SK-N-MC (cell line): ENCODE measurements around the gene PPP6C.
"Not testable (repeated sequence)": the region's sequence is repeated elsewhere in the genome, so short reads cannot be mapped to it uniquely, and the experiment has no call there.

Experiments used
- DNase-seq: peaks from one replicate; pipeline ENCODE4 v3.0.0-alpha.2; 2011; ENCODE audit warnings: low read depth, low spot score
- H3K27ac ChIP-seq: fragments of 200-600 bp; sonication (generic); 2 replicates; pipeline ENCODE4 v1.5.1; 2016; ENCODE audit warnings: mixed run types
- H3K36me3 ChIP-seq: fragments of 200-600 bp; sonication (generic); 2 replicates; pipeline ENCODE4 v1.6.1; 2017; ENCODE audit warnings: antibody characterized with exemption, low read length, mixed read lengths; ENCODE audit not compliant: insufficient read depth
- H3K4me3 ChIP-seq: fragments of 200-600 bp; sonication (generic); 2 replicates; pipeline ENCODE4 v1.5.1; 2016
- H3K9ac ChIP-seq: fragments of 200-600 bp; sonication (generic); 2 replicates; pipeline ENCODE4 v1.8.0; 2017; ENCODE audit warnings: mixed run types, mixed read lengths; ENCODE audit not compliant: insufficient read length
- H3K9me3 ChIP-seq: fragments of 200-600 bp; sonication (generic); 2 replicates; pipeline ENCODE4 v1.6.1; 2017; ENCODE audit warnings: low read depth, mild to moderate bottlenecking, antibody characterized with exemption, low read length, moderate library complexity, mixed read lengths
- EZH2 ChIP-seq: fragments of 200-600 bp; sonication (generic); IDR thresholded peaks from one replicate; pipeline ENCODE4 v1.6.1; 2017; ENCODE audit warnings: antibody characterized with exemption
- FOXP2 ChIP-seq: optimal IDR thresholded peaks from 2 replicates; pipeline ENCODE3; 2011; ENCODE audit warnings: mild to moderate bottlenecking, moderate library complexity; ENCODE audit not compliant: insufficient read depth; ENCODE audit errors: extremely low read length, control extremely low read depth
- POLR2AphosphoS5 ChIP-seq: IDR thresholded peaks from 2 replicates; pipeline ENCODE4 v1.6.1; 2012; ENCODE audit warnings: mild to moderate bottlenecking, low read depth, low read length, borderline replicate concordance

Gene PPP6C

DNA sequence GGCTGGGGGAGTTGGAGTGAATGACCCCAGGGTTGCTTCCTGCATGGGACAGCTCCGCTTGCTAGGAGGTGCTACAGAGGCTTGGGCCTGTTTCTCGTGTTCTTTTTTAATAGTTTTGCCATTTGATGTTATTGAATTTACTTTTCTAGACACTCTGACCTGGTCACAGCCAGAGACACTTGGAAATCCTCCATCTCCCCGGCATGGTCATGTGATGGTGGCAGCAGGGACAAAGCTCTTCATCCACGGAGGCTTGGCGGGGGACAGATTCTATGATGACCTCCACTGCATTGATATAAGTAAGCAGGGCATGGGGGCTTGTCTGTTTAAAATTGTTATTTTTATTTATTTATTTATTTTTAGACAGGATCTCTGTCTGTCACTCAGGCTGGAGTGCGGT is 38.2 kb upstream of the PPP6C start:
- Histone ChIP-seq H3K4me3 (no peak overlapping the region), H3K9ac (no peak overlapping the region), H3K9me3 (no peaks in the 10 kb centered on the region), H3K36me3 (peaks cover 4% of the 10 kb centered on the region; the same call in 1 of the 2 replicates), H3K27ac (no peak overlapping the region)
- TF ChIP-seq EZH2 (no peak), FOXP2 (no peak), POLR2AphosphoS5 (no peak)
- no peak for DNase-seq

DNA sequence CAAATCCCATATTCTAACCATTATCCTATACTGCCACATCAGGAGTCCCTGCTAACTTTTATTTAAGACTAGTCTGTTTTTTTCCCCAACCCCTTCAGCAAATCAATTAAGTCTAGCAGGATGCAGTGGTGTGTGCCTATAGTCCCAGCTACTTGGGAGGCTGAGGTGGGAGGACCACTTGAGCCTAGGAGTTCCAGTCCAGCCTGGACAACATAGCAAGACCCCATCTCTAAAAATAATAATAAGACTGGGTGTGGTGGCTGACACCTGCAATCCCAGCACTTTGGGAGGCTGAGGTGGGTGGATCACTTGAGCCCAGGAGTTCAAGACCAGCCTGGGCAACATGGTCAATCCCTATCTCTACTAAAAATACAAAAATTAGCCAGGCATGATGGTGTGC is 35.3 kb upstream of the PPP6C start:
- H3K36me3 ChIP-seq: peaks cover 10% of the 10 kb centered on the region; the same call in 1 of the 2 replicates
- not testable (repeated sequence) for H3K9ac ChIP-seq

DNA sequence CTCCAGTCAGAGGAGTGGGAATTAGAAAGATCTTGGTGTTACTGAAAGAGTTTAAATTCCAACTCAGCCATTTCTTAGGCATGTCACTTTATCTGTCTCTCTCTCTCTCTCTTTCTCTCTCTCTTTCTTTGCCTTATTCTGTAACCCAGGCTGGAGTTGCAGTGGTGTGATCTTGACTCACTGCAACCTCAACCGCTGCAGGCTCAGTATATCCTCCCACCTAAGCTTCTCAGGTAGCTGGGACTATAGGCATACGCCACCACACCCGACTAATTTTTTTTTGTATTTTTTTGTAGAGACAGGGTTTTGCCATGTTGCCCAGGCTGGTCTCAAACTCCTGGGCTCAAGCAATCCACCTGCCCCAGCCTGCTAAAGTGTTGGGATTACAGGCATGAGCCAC is 29.0 kb upstream of the PPP6C start:
- Histone ChIP-seq H3K27ac (no peak overlapping the region), H3K9ac (no peak overlapping the region), H3K9me3 (no peaks in the 10 kb centered on the region), H3K36me3 (peaks cover 10% of the 10 kb centered on the region; the same call in 1 of the 2 replicates), H3K4me3 (no peak overlapping the region)
- no peak for DNase-seq
- TF ChIP-seq POLR2AphosphoS5 (no peak), EZH2 (no peak), FOXP2 (no peak)

More for the DNA sequence above, 35.3 kb upstream of the PPP6C start:
- DNase-seq, H3K27ac ChIP-seq, H3K9me3 ChIP-seq, H3K4me3 ChIP-seq: not testable (repeated sequence)

DNA sequence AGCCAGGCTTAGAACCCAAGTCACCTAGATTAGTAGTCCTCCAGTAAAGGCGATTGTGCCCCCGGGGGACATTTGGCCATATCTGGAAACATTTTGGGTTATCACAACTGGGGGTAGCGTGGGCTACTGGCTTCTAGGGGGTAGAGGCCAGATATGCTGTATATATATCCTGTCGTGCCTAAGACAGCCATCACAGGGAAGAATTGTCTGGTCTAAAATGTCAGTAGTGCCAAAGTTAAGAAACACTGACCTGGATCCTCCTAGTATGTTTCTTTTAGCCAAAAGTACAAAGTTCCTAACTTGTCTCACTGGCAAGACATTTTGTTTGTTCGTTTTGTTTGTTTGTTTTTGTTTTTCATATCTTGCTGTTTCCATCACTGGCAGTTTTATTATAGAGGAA is 24.6 kb upstream of the PPP6C start:
- no peak for DNase-seq
- Histone ChIP-seq H3K9ac (no peak overlapping the region), H3K4me3 (no peak overlapping the region), H3K27ac (no peak overlapping the region), H3K36me3 (peaks cover 6% of the 10 kb centered on the region), H3K9me3 (no peaks in the 10 kb centered on the region)
- TF ChIP-seq FOXP2 (no peak), EZH2 (no peak), POLR2AphosphoS5 (no peak)

GRCh38 chr9:125204477-125204876 is 14.9 kb upstream of the PPP6C start:
- no peak for DNase-seq
- no peak overlapping the region for H3K27ac ChIP-seq
- H3K9me3 ChIP-seq: no peaks in the 10 kb centered on the region
- H3K36me3 ChIP-seq: peaks cover 17% of the 10 kb centered on the region
- TF ChIP-seq POLR2AphosphoS5: no peak
- no peak for TF ChIP-seq FOXP2
- H3K9ac ChIP-seq: no peak overlapping the region
- H3K4me3 ChIP-seq: no peak overlapping the region

DNA sequence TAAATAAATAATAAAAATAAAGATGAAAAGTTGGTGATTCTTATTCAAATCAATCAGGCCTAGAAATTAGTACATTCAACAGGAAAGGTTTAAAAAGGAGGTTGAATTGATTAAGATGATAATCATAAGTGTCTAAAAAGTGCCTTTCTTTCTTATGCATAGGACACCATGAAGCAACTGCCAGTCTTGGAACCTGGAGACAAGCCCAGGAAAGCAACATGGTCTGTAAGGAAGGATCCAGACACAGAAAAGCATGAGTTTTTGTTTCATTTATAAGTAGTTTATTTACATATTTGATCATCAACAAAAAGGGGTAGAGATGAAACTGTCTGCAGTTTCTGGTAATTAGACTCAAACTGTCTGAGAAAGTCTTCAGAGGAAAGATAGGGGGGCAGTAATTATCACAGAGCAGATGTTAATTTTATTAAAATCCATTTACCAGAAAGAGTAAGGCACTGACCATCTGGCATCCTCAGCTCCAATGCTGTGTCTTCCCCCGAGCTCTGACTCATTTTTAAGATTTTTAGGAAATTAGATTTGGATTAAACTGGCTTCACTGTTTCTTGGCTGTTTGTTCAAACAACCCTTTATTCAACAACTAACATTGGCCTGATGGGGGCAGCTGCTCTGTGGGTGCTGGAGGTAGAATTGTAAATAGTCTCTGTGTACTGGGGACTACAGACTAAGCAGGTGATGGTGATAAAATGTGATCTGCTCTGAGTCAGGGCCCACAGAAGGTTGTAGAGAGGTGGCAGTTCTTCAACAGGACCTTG is 13.4 kb upstream of the PPP6C start:
- Histone ChIP-seq H3K9ac (no peak overlapping the region), H3K27ac (no peak overlapping the region), H3K4me3 (no peak overlapping the region), H3K9me3 (no peaks in the 10 kb centered on the region), H3K36me3 (peaks cover 17% of the 10 kb centered on the region)
- TF ChIP-seq EZH2 (no peak), FOXP2 (no peak), POLR2AphosphoS5 (no peak)
- DNase-seq: no peak

- no peak for TF ChIP-seq FOXP2
- peak; percentile 94 for TF ChIP-seq POLR2AphosphoS5
- peak within 1 kb of the TSS; percentile 52 for H3K9ac ChIP-seq
These were observed 10.8 kb upstream of the PPP6C start, which contains the start of gene RABEPK for GRCh38 chr9:125200216-125201047. TSS of gene RABEPK (plus strand) at chr9:125200542. CDS start at chr9:125203014, 2,472 bp downstream.

DNA sequence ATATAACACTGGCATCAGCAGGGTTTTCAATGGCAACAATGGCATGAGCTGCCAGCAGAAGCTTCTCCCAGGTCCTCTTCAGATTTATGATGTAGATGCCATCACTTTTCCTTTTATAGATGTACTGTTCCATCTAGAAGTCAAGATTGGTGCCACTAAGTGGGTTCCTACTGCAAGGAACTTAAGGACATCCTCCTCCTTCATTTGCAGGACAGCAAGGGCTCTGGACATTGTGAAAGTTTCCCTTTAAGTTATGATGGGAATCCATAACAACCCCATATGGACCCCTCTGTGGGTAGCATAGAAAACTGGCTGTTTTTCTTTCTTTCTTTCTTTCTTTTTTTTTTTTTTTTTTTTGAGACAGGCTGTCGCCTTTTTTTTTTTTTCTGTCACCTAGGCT is 6.0 kb upstream of the PPP6C start:
- H3K36me3 ChIP-seq, DNase-seq: not testable (repeated sequence)

More at GRCh38 chr9:125200216-125201047, 10.8 kb upstream of the PPP6C start, which contains the start of gene RABEPK:
- DNase-seq: no peak
- Histone ChIP-seq H3K9me3 (no peaks in the 10 kb centered on the region), H3K36me3 (peaks cover 8% of the 10 kb centered on the region), H3K27ac (peak within 1 kb of the TSS; percentile 54; the same call in 1 of the 2 replicates), H3K4me3 (peak within 1 kb of the TSS; percentile 90)

DNA sequence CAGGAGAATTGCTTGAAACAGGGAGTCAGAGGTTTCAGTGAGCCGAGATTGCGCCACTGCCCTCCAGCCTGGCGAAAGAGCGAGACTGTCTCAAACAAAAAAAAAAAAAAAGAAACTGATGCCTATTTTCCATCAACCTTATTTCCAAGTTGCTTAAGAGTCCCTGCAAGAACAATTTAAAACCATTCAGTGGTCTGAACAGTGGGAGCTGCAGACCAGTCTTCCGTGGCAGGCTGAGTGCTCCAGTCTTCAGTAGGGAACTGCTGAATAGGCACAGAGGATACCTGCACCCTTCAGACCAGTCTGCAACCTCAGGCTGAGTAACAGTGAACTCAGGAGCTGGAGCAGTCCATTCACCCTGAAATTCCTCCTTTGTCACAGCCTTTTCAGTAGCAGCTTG is 4.9 kb upstream of the PPP6C start:
- H3K36me3 ChIP-seq, H3K9ac ChIP-seq, H3K9me3 ChIP-seq, H3K27ac ChIP-seq, H3K4me3 ChIP-seq, DNase-seq: not testable (repeated sequence)

More for the DNA sequence above, 6.0 kb upstream of the PPP6C start:
- not testable (repeated sequence) for H3K27ac ChIP-seq, H3K4me3 ChIP-seq, H3K9ac ChIP-seq, H3K9me3 ChIP-seq
